NCI-H1436 treated with DMSO at 0.1 percent for 48 hours (cell line): Measurements from ENCODE around the gene STK10.

ENCODE experiments used
- DNase-seq: peaks from one replicate; lab custom pipeline; 2025; lab: John Stamatoyannopoulos, UW

STK10 gene

GRCh38 chr5:172106511-172107356, 81.3 kb downstream of the STK10 start:
- DNase-seq, result no peak

- DNase-seq, result no peak
Observed at GRCh38 chr5:172105811-172106210, 82.2 kb downstream of the STK10 start.

- DNase-seq, result no peak
Observed at GRCh38 chr5:172104801-172105701, 83.0 kb downstream of the STK10 start.

- DNase-seq, result no peak
Observed at GRCh38 chr5:172104021-172104420, 84.0 kb downstream of the STK10 start.

- DNase-seq, result no peak
Observed at GRCh38 chr5:172102913-172103626, 85.0 kb downstream of the STK10 start.

- DNase-seq, result no peak
Observed at GRCh38 chr5:172102218-172102870, 85.7 kb downstream of the STK10 start.

- no peak for DNase-seq
Observed at GRCh38 chr5:172101547-172102217, 86.3 kb downstream of the STK10 start.

- DNase-seq, result no peak
Observed at GRCh38 chr5:172098883-172099282, 89.1 kb downstream of the STK10 start.

- DNase-seq, result no peak
Observed at GRCh38 chr5:172098046-172098445, 90.0 kb downstream of the STK10 start.

GRCh38 chr5:172097356-172097755, 90.7 kb downstream of the STK10 start:
- DNase-seq, result no peak

GRCh38 chr5:172096207-172096940, 91.7 kb downstream of the STK10 start:
- no peak for DNase-seq

GRCh38 chr5:172095368-172096206, 92.4 kb downstream of the STK10 start:
- no peak for DNase-seq

GRCh38 chr5:172093965-172094364, 94.1 kb downstream of the STK10 start:
- DNase-seq, result no peak

- no peak for DNase-seq
Observed at GRCh38 chr5:172093559-172093958, 94.5 kb downstream of the STK10 start.

GRCh38 chr5:172091956-172092732, 95.9 kb downstream of the STK10 start:
- no peak for DNase-seq

GRCh38 chr5:172090976-172091547, 97.0 kb downstream of the STK10 start:
- no peak for DNase-seq

GRCh38 chr5:172089298-172090117, 98.5 kb downstream of the STK10 start:
- no peak for DNase-seq

GRCh38 chr5:172088801-172089200, 99.2 kb downstream of the STK10 start:
- no peak for DNase-seq
